GM21723 (cell line): Measurements from ENCODE around the gene RECK.

Experiments used
- ATAC-seq: cut with Tn5 transposase; IDR thresholded peaks from one replicate; pipeline ENCODE4 v1.9.1; 2021; ENCODE audit warnings: mild to moderate bottlenecking, moderate library complexity; ENCODE audit not compliant: unreplicated experiment

Gene RECK

DNA sequence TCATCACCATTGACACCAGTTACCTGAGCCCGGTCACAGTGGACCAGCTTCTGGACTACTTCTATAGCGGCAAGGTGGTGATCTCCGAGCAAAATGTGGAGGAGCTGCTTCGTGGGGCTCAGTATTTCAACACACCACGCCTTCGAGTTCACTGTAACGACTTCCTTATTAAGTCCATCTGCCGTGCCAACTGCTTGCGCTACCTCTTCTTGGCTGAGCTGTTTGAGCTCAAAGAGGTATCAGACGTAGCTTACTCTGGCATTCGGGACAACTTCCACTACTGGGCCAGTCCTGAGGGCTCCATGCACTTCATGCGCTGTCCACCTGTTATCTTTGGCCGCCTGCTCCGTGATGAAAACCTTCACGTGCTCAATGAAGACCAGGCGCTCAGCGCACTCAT, 133.0 kb downstream of the RECK start:
- no peak for ATAC-seq

DNA sequence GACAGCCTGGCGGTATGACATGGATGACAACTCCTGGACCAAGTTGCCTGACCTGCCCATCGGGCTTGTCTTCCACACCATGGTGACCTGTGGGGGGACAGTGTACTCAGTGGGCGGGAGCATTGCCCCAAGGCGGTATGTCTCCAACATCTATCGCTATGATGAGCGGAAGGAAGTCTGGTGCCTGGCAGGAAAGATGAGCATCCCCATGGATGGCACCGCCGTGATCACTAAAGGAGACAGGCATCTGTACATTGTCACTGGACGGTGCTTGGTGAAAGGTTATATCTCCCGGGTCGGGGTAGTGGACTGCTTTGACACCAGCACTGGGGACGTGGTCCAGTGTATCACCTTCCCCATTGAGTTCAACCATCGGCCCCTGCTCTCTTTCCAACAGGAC, 133.8 kb downstream of the RECK start:
- ATAC-seq, result no peak

DNA sequence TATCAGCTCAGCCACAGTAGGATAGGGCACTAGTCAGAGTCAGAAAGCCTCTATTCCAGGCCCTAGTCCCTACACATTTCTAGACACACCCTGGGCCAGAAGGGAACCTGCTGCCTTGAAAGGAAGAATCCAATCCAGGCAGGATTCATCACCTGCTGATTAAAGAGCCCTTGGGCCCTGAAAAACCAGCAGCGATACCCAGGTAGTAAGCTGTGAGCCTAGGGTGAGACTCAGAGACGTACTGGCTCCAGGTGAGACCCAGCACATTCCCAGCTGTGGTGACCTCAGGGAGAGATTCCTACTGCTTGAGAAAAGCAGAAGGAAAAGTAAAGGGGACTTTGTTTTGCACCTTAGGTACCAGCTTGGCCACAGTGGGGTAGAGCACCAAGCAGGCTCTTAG, 137.1 kb downstream of the RECK start:
- no peak for ATAC-seq
